Vagina (tissue), 2 donors: ENCODE measurements around the gene KDM7A.

Source experiments
- CTCF ChIP-seq, 3 experiments: fragments of 450-650 bp in 2 of 3; fragments of 200-600 bp in 1 of 3; sonication (generic) in 1 of 3; IDR thresholded peaks; one replicate each; pipeline ENCODE4 v1.5.1; 2017 to 2019; ENCODE audit warnings: antibody characterized with exemption in 3 of 3, mild to moderate bottlenecking in 2 of 3, moderate library complexity in 2 of 3
- POLR2A ChIP-seq, 2 donors: fragments of 450-650 bp; IDR thresholded peaks; one replicate each; pipeline ENCODE4 v1.6.1; 2017; ENCODE audit warnings: antibody characterized with exemption in 2 of 2, mild to moderate bottlenecking in 2 of 2, moderate library complexity in 2 of 2

GRCh38 chr7:140085447-140085846 lies 91.3 kb downstream of the KDM7A start:
- TF ChIP-seq CTCF (IDR thresholded peaks at IDR 0.05) (no peak), POLR2A (IDR thresholded peaks at IDR 0.05) (no peak)
